ENCODE measurements around the gene STEEP1.
A peak's percentile ranks its signal among the peaks of the same experiment; 100 is the strongest.
"Not testable (repeated sequence)": the region's sequence is repeated elsewhere in the genome, so short reads cannot be mapped to it uniquely, and the experiment has no call there.

The STEEP1 gene

GRCh38 chrX:119529345-119530276, 35.6 kb downstream of the STEEP1 start:
- no peak for DNase-seq

- no peak for DNase-seq
Observed at GRCh38 chrX:119523664-119524184, 41.5 kb downstream of the STEEP1 start.

GRCh38 chrX:119521246-119521645, 44.0 kb downstream of the STEEP1 start:
- DNase-seq: no peak

DNA sequence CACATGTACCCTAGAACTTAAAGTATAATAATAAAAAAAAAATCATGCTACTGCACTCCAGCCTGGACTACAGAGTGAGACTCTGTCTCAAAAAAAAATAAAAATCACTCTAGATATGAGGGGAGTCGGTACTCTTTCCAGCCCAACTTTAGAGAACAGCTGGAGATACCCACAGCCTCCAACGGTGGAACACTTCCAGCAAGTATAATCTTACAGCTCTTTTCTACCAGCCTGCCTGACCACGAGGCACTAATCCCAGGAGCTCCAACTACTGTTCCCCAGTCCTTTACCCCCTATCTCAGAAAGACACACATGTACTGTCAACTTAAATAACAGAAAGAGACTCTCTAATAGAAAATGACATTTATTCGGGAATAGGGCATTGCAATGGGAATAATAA, 46.8 kb downstream of the STEEP1 start:
- DNase-seq: no peak

- DNase-seq: peak; percentile 23
Observed at GRCh38 chrX:119516157-119516702, 49.0 kb downstream of the STEEP1 start.

DNA sequence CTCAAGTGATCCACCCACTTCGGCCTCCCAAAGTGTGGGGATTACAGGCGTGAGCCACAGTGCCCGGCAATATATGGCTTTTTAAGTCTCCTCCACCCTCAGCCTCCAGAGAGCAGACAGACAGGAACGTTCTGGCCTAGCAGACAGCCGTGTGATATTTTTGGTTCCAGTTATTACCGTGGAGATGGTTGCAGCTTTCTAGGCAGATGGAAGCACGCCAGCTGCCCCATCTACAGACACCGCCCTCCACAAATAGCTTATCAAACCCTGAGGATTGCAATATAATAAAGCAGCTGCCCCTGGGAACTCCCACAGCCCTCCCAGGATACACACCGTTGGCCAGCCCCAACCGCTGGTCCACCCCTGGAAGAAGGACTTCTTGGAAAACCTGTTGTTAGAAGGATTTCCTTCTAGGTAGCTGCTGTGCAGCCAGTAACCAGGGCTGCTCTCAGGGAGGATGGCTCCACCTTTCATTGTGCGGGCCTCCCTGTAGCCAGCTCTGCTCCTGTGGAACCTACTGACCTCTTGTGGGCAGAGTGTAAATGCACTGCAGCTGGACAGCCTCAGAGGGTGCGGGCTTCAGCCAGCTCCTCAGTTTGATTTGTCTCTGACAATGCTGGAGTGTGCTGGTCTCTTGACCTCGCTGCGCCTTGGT, 52.9 kb downstream of the STEEP1 start:
- DNase-seq: peak; percentile 14

DNA sequence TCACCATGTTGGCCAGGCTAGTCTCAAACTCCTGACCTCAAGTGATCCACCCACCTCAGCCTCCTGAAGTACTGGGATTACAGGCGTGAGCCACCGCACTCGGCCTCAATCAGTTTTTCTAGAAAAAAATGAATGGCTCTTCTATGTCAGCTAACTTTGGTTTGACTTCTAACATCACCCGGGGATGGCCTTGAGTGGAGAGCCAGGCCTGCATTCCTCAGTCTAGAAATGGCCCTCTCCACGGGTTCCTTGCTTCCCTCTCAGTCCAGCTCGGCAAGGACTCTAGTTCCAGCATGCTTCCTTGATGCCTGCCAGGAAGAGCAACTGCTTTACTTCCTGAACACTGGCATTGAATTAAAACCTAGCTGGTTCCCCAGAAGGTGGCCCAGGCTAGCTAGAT, 58.0 kb downstream of the STEEP1 start:
- DNase-seq: no peak

GRCh38 chrX:119505945-119506344, 59.3 kb downstream of the STEEP1 start:
- DNase-seq: no peak

DNA sequence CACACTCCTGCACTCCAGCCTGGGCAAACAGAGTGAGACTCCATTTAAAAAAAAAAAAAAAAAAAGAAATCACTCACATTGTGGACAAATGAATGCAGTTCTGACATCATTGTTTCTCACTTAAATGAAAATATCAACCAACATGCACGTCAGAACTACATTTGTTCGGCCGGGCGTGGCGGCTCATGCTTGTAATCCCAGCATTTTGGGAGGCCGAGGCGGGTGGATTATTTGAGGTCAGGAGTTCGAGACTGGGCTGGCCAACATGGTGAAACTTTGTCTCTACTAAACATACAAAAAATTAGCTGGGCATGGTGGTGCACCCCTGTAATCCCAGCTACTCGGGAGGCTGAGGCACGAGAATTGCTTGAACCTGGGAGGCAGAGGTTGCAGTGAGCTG, 60.1 kb downstream of the STEEP1 start:
- DNase-seq: not testable (repeated sequence)

GRCh38 chrX:119503484-119503861, 61.7 kb downstream of the STEEP1 start:
- DNase-seq: no peak

DNA sequence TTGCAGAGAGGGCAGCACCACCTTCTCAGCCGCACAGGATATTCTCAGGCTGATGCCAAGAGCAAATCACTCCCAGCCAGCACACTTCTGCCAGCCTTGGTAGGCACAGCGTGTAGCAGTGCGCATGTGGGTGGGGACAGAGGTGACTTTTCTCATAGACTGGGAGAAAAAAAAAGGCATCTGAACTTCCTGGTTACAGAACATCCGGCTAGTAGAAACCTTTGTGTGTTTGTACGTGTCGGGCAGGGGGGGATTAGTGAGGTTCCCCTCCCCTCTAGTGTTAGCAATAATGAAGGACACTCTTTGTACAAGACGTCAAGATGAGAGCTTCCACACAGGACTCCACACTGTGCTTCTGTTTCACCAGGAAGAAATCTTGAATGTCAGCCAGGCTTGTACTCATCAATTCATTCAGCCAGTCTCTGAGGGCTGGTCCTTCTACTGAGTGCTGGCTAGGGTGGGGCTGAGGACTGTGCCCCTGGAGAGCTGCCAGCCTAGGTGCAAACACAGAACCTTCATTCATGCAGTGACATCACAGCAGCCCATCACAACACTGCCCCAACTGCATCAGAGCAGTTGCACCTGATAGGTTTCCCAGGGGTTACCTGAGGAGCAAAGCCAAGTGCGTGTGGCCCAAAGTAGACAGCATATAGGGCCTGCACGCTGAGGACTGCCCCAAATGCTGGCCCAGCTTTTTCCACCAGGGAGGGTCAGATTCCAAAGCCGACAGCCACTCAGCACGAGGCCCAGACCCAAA, 62.3 kb downstream of the STEEP1 start:
- peak; percentile 6 for DNase-seq

GRCh38 chrX:119501511-119502148, 63.6 kb downstream of the STEEP1 start:
- DNase-seq: no peak

- no peak for DNase-seq
Observed at GRCh38 chrX:119500061-119500800, 65.0 kb downstream of the STEEP1 start.

GRCh38 chrX:119497185-119497584, 68.0 kb downstream of the STEEP1 start:
- DNase-seq: no peak

- no peak for DNase-seq
Observed at GRCh38 chrX:119495734-119496726, 69.2 kb downstream of the STEEP1 start.

DNA sequence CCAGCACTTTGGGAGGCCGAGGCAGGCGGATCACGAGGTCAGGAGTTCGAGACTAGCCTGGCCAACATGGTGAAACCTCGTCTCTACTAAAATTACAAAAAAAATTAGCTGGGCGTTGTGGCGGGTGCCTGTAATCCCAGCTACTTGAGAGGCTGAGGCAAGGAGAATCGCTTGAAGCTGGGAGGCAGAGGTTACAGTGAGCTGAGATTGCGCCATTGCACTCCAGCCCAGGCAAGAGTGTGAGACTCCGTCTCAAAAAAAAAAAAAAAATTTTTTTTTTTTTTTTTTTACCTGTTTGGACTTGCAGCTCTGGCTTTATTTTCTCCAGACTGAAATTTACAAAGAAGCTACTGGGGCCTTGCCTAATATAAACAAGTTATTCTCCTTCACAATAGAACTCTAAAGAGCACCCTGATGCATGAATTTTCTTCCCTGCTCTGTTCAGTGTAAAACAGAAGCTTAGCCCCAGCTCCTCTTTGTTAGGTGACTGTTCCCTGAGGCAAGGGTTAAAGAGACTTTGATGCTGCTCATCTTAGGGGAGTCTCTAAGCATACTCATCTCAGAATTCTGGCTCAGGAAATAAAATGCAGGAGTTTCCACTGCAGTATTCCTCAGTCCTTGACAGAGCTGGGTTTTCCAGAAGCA, 71.2 kb downstream of the STEEP1 start:
- DNase-seq: not testable (repeated sequence)

- no peak for DNase-seq
Observed at GRCh38 chrX:119492463-119492862, 72.7 kb downstream of the STEEP1 start.

DNA sequence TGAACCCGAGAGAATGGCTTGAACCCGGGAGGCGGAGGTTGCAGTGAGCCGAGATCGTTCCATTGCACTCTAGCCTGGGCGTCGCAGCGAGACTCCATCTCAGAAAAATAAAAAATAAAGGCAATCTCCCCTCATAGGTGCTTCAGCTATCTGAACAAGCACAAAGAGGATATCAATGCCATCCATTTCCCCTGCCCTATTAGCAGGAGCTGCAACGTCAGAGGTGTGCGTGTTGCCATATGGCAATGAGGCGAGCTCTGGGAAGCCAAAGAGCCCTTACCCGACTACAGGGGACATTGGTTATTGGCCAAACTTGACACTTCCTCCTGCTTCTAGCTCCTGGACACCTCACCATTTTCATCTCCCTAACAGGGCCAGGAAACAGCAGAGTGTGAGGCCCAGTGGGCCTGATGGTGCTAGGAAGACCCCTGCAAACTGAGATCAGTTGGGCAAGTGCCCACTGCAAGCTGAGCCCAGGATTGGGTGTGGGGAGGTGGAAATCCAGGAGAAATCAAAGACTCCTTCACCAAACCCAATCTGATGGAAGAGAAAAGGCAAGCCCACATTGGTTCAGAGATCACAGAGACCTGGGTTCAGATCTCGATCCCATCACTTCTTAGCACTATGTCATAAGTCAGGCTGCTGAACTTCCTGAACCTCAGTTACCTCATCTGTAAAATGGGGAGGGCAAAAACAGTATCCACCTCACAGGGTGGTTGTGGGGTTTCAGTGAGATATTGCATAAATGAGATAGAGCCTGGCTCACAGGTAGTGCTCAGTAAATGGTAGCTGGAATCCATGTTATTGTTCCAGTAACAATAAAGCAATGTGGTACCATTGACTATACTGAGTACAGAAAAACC, 75.8 kb downstream of the STEEP1 start:
- no peak for DNase-seq

- peak; percentile 50 for DNase-seq
Observed at GRCh38 chrX:119488749-119489148, 76.5 kb downstream of the STEEP1 start.
